DOHH2 (cell line): ENCODE data around the gene KCNIP1.

ENCODE experiments used
- H3F3A ChIP-seq: fragments of 200-600 bp; sonication (generic), shearing (Covaris generic); 2 replicates; pipeline ENCODE4 v1.6.0; 2016; ENCODE audit warnings: antibody characterized with exemption, mild to moderate bottlenecking; ENCODE audit not compliant: control insufficient read depth, insufficient read depth
- H3K27ac ChIP-seq: fragments of 200-600 bp; sonication (generic); 2 replicates; pipeline ENCODE4 v1.5.1; 2014; ENCODE audit warnings: low read depth, mild to moderate bottlenecking, low read length, moderate library complexity
- H3K27me3 ChIP-seq: fragments of 200-600 bp; sonication (generic); 2 replicates; pipeline ENCODE4 v1.6.1; 2014; ENCODE audit warnings: mild to moderate bottlenecking, low read length, mixed read lengths; ENCODE audit not compliant: control insufficient read depth
- H3K36me3 ChIP-seq: fragments of 200-600 bp; sonication (generic); 2 replicates; pipeline ENCODE4 v1.6.1; 2014; ENCODE audit warnings: mild to moderate bottlenecking, low read length, moderate library complexity, mixed read lengths; ENCODE audit not compliant: control insufficient read depth
- H3K4me1 ChIP-seq: fragments of 200-600 bp; sonication (generic); 2 replicates; pipeline ENCODE4 v1.6.1; 2014; ENCODE audit warnings: mild to moderate bottlenecking, low read length, mixed read lengths; ENCODE audit not compliant: control insufficient read depth
- H3K4me2 ChIP-seq: fragments of 200-600 bp; sonication (generic); 2 replicates; pipeline ENCODE4 v1.6.0; 2014; ENCODE audit warnings: mild to moderate bottlenecking, low read length, moderate library complexity
- H3K4me3 ChIP-seq: fragments of 200-600 bp; sonication (generic); 2 replicates; pipeline ENCODE4 v1.5.1; 2014; ENCODE audit warnings: mild to moderate bottlenecking, low read length, mixed read lengths
- H3K79me2 ChIP-seq: fragments of 200-600 bp; sonication (generic); 2 replicates; pipeline ENCODE4 v1.6.1; 2014; ENCODE audit warnings: mild to moderate bottlenecking, low read length, mixed read lengths; ENCODE audit not compliant: control insufficient read depth
- H3K9me2 ChIP-seq: fragments of 200-600 bp; sonication (generic); replicated peaks from 2 replicates; pipeline ENCODE4 v1.6.1; 2014; ENCODE audit warnings: mild to moderate bottlenecking, low read length, mixed read lengths; ENCODE audit not compliant: control insufficient read depth
- H3K9me3 ChIP-seq: fragments of 200-600 bp; sonication (generic); 2 replicates; pipeline ENCODE4 v1.6.1; 2014; ENCODE audit warnings: antibody characterized with exemption, low read length, mixed read lengths; ENCODE audit not compliant: control insufficient read depth, insufficient read depth
- H4K20me1 ChIP-seq: fragments of 200-600 bp; sonication (generic); 2 replicates; pipeline ENCODE4 v1.6.0; 2014; ENCODE audit warnings: low read depth, mild to moderate bottlenecking, antibody characterized with exemption, low read length, moderate library complexity; ENCODE audit not compliant: control insufficient read depth, insufficient read depth
- CTCF ChIP-seq: fragments of 200-600 bp; sonication (generic); IDR thresholded peaks from one replicate; pipeline ENCODE4 v1.5.1; 2014; ENCODE audit warnings: antibody characterized with exemption, mild to moderate bottlenecking, low read depth, low read length; ENCODE audit not compliant: poor library complexity, severe bottlenecking
- EZH2phosphoT487 ChIP-seq: fragments of 200-600 bp; sonication (generic); IDR thresholded peaks from 2 replicates; pipeline ENCODE4 v1.6.1; 2017; ENCODE audit warnings: borderline replicate concordance, mild to moderate bottlenecking, antibody characterized with exemption, low read length, moderate library complexity, mixed read lengths

Gene KCNIP1

GRCh38 chr5:170716396-170716795, 212.6 kb downstream of the KCNIP1 start:
- no peaks in the 10 kb centered on the region for H3K79me2 ChIP-seq
- H4K20me1 ChIP-seq: no peaks in the 10 kb centered on the region
- H3K27ac ChIP-seq: no peak overlapping the region
- H3F3A ChIP-seq: no peaks in the 10 kb centered on the region
- no peak overlapping the region for H3K4me2 ChIP-seq
- no peaks in the 10 kb centered on the region for H3K9me3 ChIP-seq
- H3K4me3 ChIP-seq: no peak overlapping the region
- no peaks in the 10 kb centered on the region for H3K36me3 ChIP-seq
- H3K4me1 ChIP-seq: no peaks in the 10 kb centered on the region
- TF ChIP-seq EZH2phosphoT487 (no peak), CTCF (no peak)
- H3K9me2 ChIP-seq: no peaks in the 10 kb centered on the region
- H3K27me3 ChIP-seq: peaks cover 8% of the 10 kb centered on the region; the same call in 1 of the 2 replicates

DNA sequence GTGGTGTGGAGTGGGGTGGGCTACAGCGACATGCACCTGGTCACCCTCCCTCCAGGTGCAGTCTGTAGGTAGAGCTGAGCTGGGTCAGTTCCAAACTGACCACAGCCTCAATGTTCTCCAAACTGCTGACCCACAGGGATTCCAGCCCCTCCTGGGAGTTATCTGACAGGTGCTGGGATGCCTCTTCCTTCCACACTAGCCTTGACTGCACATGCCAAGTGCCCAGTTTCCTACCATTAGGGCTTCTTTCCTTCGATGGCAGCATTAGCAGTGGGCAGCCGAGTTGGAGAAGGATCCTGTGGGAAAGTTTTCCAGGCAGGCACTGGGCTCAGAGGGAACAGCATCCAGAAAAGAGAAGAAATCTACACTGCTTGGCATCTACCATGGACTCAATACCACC, 215.7 kb downstream of the KCNIP1 start:
- Histone ChIP-seq H3K36me3 (no peaks in the 10 kb centered on the region), H3F3A (no peaks in the 10 kb centered on the region), H3K4me1 (no peaks in the 10 kb centered on the region), H3K4me2 (no peak overlapping the region), H4K20me1 (no peaks in the 10 kb centered on the region), H3K27me3 (peaks cover 8% of the 10 kb centered on the region; the same call in 1 of the 2 replicates), H3K4me3 (no peak overlapping the region), H3K9me3 (no peaks in the 10 kb centered on the region), H3K79me2 (no peaks in the 10 kb centered on the region), H3K9me2 (no peaks in the 10 kb centered on the region), H3K27ac (no peak overlapping the region)
- TF ChIP-seq CTCF: no peak
- TF ChIP-seq EZH2phosphoT487: no peak

GRCh38 chr5:170720179-170720578, 216.4 kb downstream of the KCNIP1 start:
- H3F3A ChIP-seq: no peaks in the 10 kb centered on the region
- H3K27me3 ChIP-seq: peaks cover 8% of the 10 kb centered on the region; the same call in 1 of the 2 replicates

DNA sequence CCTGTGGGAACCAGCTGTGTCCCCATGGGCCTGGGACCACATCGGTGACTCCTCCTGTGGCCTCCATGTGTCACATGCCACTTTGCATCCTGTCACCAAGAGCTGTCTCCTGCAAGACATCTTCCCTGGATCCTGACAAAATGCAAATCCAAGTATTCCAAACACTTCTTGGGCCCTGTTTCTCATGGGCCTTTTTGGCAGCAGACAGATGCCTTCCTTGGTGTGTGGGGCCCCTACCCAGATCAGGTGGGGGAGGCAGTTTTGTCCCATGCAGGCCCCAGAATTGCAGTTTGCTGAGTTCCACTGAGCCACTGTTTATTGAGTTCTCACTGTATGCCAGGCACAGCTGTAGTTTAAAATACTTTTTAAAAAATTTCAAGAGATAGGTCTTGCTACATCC, 217.2 kb downstream of the KCNIP1 start:
- no peaks in the 10 kb centered on the region for H3F3A ChIP-seq
- no peak overlapping the region for H3K4me2 ChIP-seq
- no peak overlapping the region for H3K27ac ChIP-seq
- no peaks in the 10 kb centered on the region for H3K79me2 ChIP-seq
- H3K27me3 ChIP-seq: peaks cover 8% of the 10 kb centered on the region; the same call in 1 of the 2 replicates
- H3K9me2 ChIP-seq: no peaks in the 10 kb centered on the region
- H3K36me3 ChIP-seq: no peaks in the 10 kb centered on the region
- H3K4me1 ChIP-seq: no peaks in the 10 kb centered on the region
- H3K9me3 ChIP-seq: no peaks in the 10 kb centered on the region
- no peak overlapping the region for H3K4me3 ChIP-seq
- TF ChIP-seq EZH2phosphoT487 (no peak), CTCF (no peak)
- H4K20me1 ChIP-seq: no peaks in the 10 kb centered on the region

More at GRCh38 chr5:170720179-170720578, 216.4 kb downstream of the KCNIP1 start:
- H3K4me1 ChIP-seq: no peaks in the 10 kb centered on the region
- no peak overlapping the region for H3K4me3 ChIP-seq
- no peaks in the 10 kb centered on the region for H3K79me2 ChIP-seq
- H3K4me2 ChIP-seq: no peak overlapping the region
- H3K9me3 ChIP-seq: no peaks in the 10 kb centered on the region
- no peak overlapping the region for H3K27ac ChIP-seq
- no peaks in the 10 kb centered on the region for H3K36me3 ChIP-seq
- H4K20me1 ChIP-seq: no peaks in the 10 kb centered on the region
- no peaks in the 10 kb centered on the region for H3K9me2 ChIP-seq
- TF ChIP-seq EZH2phosphoT487: no peak
